SK-MEL-5 (cell line): ENCODE measurements around the gene KIF21A. TPM values are rescaled to one million over a fixed set of nuclear protein-coding genes. Genes with fewer than 3 reads are reported as not detected.

Source experiments
- DNase-seq: peaks from one replicate; pipeline ENCODE4 v3.0.0-alpha.2; 2016; ENCODE audit warnings: low read depth, low spot score
- in situ Hi-C: cut with HindIII; loops from 2 replicates; pipeline ENCODE4 v1.10.0; 2016; ENCODE audit warnings: low sequenced_read_pairs, high pct_unique_total_duplicates, low pct_unique_long_range_greater_than_20kb
- total RNA-seq: library from RNA; depleted of rRNA; stranded (reverse); fragments of >200 nt; shearing (Covaris generic); gene quantifications from 2 replicates; pipeline ENCODE4 v1.2.3, GENCODE V29; 2014

The KIF21A gene
- total RNA-seq, 1 experiment from 2014 or later = 20.2 TPM

DNA sequence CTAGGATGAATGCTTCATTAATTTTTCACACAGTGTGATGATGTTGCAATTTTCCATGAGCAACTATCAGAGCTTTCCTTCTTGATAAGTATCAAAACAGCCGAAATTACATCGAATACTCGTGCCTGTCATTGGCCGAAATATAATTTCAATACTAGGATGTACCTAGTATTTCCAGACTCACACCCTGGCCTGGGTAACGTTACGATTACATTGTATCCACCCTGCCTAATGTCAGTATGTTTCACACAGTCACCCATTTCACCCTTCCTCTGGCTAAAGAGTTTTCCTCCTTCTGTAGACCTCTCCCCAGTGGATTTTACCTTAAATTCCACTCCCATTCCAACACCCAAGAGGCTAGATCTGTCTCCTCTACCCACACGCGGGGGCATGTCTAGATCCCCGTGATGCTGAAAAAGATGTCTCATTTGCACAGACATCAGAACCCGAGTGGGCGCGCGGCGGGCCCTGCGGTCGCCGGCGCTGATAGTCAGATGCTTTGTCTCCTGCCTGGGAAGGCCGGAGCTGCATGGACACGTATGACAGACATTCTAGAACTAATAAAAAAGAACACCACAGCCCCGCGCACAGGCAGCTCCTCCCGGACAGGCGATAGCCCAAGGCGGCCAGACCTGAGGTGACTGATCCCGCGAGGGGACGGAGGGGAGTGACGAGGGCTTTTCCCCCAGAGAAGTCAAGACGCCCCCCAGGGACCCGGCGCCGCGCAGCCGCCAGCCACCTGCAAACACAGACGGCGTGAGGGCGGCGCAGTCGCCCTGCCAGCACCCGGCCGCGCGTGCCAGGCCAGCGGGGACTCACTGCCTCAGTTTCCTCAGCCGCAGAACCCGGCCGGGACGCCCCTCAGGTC, 723 bp downstream of the KIF21A start:
- in situ Hi-C loops = no loop called here
- DNase-seq = peak; percentile 39

DNA sequence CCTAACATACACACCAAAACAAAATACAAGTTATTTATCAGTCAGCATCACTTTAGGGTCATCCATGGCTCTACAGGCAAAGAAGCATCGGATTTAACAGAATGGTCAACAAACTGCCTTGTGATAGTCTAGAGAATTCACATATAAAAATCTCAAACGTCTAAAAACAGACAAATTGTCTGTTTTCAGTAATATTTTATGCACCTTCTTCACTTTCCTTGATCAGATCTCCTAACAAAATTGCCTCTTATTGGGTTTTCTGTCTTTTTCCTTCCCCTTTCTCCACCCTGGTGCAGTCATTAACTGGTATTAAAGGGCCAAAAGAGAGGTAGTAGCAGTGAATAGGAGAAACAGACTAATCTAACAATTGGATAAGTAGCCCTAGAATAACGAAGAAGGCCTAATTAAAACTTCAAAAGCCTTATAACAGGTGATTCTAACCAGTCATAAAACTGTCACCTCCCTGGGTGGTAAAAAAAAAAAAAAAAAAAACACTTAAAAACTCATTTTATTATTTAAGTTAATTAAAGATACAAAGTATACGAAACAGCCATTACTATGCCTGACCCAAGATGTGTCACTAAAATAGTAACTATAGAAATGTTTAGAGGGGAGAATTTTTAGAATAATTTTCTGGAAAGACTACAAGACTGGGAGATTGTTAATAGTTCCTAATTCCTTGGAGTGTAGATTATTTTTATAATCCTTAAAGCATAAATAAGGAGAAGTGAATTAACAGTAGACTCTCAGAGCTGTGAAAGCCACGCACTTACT, 1.5 kb downstream of the KIF21A start:
- in situ Hi-C loops = no loop called here

DNA sequence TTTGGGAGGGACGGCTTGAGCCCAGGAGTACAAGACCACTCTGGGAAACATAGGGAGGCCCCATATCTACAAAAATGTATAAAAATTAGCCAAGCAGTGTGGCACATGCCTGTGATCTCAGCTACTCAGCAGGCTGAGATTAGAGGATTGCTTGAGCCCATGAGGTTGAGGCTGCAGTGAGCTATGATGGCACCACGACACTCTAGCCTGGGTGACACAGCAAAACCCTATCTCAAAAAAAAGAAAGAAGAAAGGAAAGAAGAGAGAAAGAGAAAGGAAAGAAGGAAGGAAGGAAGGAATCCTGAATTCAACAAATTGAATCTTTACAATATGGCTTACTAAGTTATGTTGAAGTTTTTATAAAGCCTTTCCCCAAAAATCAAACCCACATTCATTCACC, 2.1 kb downstream of the KIF21A start:
- DNase-seq = no peak
- in situ Hi-C loops = no loop called here

More for the DNA sequence above, 1.5 kb downstream of the KIF21A start:
- DNase-seq = no peak

DNA sequence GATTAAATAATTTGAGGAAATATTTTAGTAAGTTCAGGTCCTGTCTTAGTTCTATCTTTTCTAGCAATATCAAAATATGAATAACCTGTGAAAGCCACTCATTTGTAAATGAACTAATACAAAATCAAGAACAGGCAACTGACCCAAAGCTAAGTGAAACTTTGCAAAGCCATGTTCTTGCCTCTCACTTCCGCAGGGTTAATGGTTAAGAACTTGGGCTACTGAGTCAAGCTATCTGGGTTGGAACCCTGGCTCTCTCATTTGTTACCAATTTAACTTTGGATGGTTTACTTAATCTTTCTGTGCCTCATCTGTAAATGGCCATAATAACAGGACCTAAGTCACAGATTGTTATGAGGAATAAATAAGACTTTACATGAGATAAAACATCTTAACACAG, 2.8 kb downstream of the KIF21A start:
- no peak for DNase-seq
- in situ Hi-C loops = no loop called here

DNA sequence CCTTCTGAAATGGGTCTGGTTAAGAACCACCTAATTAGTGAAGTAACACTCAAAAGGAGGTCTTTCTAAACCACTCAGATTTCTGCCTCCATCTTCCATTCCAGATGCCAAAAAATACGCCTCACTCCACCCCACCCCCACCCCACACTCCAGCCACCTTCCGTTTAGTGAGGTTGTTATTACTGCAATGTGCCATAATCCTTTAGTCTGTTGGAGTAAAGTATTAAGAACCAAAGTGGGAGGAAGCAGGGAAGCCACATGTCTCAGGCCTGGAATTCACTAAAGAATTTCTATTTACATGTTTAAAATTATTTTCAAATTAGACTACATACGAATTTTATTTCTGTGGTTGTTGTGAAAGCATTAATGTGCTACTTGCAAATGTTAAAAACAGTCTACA, 7.4 kb downstream of the KIF21A start:
- no peak for DNase-seq
- in situ Hi-C loops = no loop called here

DNA sequence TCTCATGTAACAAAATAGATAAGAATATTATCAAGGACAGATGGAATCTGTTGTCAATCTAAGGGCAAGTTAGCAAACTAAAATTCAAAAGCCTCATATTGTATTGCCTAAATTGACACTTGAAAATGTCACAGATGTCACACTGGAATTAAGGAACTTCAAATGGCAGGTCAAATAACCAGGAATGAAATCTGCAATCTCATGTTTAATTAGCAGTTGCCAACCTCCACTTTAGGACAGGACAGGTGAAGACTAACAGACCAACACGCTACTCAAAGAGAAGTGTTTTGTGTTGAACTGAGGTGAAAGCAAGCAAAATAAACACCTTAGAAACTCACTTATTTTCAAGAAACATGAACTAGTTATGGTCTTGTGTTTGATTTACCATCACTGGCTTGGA, 11.1 kb downstream of the KIF21A start:
- in situ Hi-C loops = no loop called here
- no peak for DNase-seq

DNA sequence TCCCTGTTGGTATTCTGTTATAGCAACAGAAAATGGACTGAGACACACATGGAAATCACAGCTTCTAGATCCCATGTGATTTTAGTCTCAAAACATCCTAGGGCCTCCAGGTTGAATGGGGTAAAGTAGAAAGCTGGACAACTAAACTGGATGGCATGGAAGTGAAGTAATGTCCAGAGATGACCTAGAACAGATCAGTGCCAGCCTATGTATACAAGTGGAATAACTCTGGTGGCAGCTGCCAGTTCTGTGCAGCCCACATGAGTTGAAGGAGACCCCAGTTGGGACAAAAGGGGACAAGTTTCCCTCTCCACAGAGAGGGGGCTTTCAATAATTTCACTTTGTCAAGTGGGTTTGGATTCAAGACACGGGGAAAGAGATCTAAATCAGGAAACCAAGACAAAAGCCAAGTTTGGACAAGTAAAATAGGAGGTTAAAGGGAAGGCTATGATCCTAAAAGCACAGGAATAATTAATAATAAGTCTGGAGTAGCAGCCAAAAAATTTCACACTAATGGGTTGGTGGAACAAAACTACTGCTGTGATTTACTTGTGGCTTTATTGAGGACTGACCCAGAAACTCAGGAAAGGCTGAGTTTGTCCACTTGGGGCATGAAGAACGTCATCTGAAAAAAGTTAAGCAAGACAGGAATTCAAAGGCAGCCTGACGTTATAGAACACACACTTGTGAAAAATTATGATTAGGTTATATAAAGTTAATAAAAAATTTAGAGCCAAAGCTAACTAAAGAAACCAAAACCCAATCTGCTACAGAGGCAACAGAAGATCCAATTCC, 11.7 kb downstream of the KIF21A start:
- DNase-seq = no peak
- in situ Hi-C loops = no loop called here

DNA sequence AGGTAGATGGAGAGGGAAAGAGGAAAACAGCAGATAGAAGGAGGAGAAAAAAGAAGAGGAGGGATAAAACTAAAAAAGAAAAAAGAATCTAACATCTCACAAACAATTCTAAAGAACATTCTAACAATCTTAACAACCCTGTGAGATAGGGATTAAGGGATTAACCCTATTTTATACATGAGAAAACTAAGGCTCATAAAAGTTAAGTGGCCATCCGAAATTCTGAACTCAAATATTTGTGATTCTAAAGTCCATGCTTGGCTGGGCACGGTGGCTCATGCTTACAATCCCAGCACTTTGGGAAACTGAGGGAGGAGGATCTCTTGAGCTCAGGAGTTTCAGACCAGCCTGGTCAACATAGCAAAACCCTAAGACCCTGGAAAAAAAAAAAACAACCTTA, 13.1 kb downstream of the KIF21A start:
- DNase-seq = no peak
- in situ Hi-C loops = no loop called here

DNA sequence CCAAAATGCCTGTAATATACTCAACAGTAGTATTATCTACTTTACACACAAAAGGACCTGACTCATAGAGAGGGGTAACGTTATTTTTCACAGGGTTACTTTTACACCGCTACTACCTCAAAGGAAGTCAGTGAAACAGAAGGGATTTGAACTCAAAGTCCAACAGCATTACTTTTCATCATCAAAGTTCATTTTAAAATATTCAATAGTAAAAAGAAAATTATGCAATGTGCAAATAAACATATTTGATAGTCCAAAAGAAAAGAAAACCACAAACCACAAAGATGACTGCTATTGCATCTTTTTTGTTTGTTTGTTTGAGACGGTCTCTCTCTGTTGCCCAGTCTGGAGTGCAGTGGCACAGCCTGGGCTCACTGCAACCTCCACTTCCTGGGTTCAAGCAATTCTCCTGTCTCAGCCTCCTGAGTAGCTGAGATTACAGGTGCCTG, 15.5 kb downstream of the KIF21A start:
- no peak for DNase-seq
- in situ Hi-C loops = no loop called here

DNA sequence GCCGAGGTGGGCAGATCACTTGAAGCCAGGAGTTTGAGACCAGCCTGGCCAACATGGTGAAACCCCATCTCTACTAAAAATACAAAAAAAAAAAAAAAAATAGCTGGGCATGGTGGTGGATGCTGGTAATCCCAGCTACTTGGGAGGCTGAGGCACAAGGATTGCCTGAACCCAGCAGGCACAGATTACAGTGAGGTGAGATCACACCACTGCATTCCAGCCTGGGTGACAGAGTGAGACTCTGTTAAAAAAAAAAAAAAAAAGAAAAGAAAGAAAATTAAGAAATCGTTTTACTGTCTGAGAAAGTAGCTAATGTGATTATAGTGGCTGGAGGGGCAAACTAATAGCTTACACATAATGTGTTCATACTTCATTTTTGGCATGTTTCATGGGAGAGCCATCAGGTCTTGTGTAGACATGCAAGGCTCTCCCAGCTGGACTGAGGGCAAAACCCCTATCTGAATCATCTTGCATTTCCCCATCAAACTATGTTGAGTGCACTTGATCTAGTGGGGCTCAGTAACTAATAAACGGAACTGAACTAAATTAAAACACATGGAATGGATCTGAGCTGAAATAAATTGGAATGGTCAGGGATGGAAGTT, 16.2 kb downstream of the KIF21A start:
- no peak for DNase-seq
- in situ Hi-C loops = no loop called here

DNA sequence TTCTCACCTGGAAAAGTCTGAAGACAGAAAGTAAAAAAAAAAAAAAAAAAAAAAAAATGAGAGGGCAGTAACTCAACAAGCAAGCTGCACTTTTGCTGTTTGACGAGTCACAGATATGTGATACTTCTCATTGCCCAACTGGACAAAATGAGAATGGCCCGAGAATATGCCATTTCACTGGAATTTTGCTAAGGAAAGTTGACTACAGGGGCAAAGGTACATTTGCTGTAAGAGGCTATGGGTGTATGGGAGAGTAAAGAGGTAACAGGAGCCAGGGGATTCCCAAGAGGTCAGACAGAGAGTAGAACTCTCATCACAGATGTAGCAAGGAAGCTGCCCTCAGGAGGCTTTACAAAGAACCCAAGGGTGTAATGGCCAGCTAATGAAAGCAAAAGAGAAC, 22.9 kb downstream of the KIF21A start:
- in situ Hi-C loops = no loop called here
- no peak for DNase-seq

DNA sequence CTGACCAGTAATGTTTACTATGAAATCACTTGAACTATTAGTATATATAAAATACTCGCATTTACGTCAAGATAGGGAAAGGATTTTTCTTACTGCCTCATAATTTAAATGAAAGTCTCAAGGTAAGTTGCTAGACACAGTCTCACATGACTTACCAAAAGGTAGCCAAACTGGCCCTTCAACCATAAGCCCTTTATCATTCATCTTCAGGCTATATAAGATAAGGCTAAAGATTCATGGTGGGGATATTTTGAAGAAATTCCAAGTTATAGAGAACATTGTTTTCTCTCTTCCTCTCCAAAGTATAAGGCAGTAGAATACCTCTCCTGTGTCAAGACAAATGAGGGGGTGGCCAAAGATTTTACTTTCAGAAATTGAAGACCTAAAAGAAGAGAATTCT, 23.4 kb downstream of the KIF21A start:
- no peak for DNase-seq

DNA sequence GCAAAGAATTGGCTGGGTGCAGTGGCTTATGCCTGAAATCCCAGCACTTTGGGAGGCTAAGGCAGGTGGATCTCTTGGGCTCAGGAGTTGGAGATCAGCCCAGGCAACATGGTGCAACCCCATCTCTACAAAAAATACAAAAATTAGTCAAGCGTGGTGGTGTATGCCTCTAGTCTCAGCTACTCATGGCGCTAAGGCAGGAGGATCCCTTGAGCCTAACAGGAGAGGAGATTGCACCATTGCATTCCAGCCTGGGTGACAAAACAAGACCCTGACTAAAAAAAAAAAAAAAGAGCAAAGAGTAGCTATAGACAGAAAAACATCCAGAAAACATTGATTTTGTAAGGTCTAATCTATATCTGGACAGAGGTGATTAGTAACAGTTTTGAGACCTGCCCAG, 25.0 kb downstream of the KIF21A start:
- no peak for DNase-seq
- in situ Hi-C loops = no loop called here

More for the DNA sequence above, 23.4 kb downstream of the KIF21A start:
- in situ Hi-C loops = no loop called here

DNA sequence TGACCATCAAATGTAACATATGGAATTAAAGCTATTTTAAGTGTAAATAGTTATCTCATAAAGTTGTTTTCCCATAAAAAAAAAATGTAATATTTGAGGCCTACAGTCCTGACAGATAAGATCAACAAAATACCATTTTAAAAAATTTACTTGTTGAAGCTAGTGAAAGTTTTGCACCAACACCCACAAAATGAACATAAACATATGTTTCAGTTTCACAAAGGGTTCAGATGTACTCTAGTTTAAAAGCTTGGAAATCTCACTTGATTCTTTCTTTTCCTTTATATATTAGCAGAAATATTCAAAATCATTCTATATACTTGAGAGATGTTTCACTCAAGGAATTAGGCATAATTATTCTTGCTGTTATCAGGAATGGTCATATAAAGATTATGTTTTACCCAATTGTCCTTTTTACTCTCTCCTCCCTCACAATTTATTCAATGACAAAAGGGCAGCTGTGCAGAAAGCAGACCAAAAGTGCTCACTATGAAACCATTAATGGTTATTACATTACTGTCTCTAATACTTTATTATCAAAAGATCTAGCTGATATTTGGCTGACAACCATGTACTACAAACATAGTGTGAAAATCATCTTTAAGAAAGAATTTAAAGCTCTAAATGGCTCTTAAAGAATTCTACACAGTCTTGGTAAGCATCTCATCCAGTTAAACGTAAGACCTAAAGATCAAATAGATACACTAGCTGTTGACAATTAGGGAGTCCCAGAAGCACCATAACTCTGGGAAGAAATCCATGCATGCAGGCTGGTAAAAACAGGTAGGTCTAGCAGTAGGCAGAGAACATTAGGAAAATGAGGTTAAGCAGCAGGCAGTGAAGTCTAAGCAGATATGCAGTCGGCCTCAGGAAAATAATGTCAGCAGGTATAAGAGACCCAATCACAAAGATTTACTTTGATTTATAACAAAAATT, 28.8 kb downstream of the KIF21A start:
- in situ Hi-C loops = no loop called here
- no peak for DNase-seq

DNA sequence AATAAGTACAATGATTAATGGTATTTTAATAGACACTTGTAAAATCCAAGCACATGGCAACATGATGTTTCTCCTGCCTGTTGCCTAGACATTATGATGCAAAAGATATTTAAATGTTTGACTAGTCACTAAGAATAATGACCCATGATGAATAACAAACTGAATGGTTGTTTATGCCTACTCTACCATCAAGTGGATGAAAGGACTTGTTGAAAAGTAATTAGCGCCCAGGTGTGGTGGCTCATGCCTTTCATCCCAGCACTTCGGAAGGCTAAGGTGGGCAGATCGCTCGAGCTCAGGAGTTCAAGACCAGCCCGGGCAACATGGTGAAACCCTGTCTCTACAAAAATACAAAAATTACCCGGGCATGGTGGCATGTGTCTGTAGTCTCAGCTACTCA, 30.7 kb downstream of the KIF21A start:
- in situ Hi-C loops = no loop called here
- no peak for DNase-seq

DNA sequence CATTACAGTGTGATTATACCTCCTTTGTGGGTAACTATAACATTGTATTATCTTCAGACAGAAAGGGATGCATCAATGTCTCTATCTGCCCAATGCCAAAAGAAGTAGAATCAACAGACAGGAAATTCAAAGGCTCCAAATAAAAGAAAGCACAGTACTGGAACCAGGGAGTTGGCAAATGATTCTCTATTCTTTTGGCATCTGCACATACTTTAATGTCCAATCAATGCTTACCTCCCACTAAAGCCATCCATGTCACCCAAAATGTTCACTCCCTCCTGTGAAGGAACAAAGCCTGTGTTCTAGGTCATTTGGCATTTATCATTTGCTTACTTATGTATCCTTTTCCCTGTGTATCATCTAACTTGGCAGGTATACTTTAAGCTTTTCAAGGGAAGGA, 36.7 kb downstream of the KIF21A start:
- peak; percentile 18 for DNase-seq
- in situ Hi-C loops = no loop called here

DNA sequence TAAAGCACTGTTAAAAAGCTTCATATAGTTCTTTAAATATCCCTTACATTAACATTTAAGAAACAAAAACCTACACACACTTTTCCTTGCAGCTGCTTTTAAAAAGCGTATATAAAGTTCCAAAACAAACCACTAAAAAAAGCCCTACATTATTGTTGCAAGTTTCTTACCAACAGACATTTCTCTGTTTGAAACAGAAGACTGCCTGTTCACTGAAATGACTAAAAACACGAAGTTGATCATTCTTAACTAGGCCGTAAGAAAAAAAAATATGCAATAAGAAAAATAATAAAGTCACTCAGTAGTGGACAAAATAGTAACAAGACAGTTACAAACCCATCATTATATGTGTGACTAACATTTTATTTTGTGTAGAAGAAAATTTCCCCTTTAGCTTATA, 37.3 kb downstream of the KIF21A start:
- in situ Hi-C loops = no loop called here
- peak; percentile 71 for DNase-seq
